Activated B cell treated with CpG ODN at 0.5 μM for 24 hours (primary cell): ENCODE data around the gene MYO10. TPM values are rescaled to one million over a fixed set of nuclear protein-coding genes. Genes with fewer than 3 reads are reported as not detected.

Source experiments
- ATAC-seq: fragments of 200-7000 bp; cut with Tn5 transposase; one replicate; pipeline ENCODE4 v1.10.0; 2021; ENCODE audit warnings: low read depth, mild to moderate bottlenecking, moderate library complexity
- CTCF ChIA-PET: fragments of 350-600 bp; sonication (Branson Sonifier 250); formaldehyde crosslinking; loops from one replicate; lab custom pipeline; 2021; ENCODE audit warnings: antibody characterized with exemption; lab: Charles Lee
- POLR2A ChIA-PET: fragments of 350-600 bp; sonication (Branson Sonifier 250); formaldehyde crosslinking; loops from one replicate; lab custom pipeline; 2021; ENCODE audit warnings: antibody characterized with exemption; lab: Charles Lee
- DNase-seq: peaks from one replicate; pipeline ENCODE4 v3.0.0; 2022
- H3K27ac Mint-ChIP-seq: one replicate; pipeline ENCODE4 v1.8.0; 2020; ENCODE audit warnings: mixed read lengths
- H3K27me3 Mint-ChIP-seq: one replicate; pipeline ENCODE4 v1.8.0; 2021; ENCODE audit warnings: mixed read lengths
- H3K36me3 Mint-ChIP-seq: one replicate; pipeline ENCODE4 v1.8.0; 2021; ENCODE audit warnings: low read depth, mixed read lengths
- H3K4me1 Mint-ChIP-seq: one replicate; pipeline ENCODE4 v1.8.0; 2021; ENCODE audit warnings: mixed read lengths
- H3K4me3 Mint-ChIP-seq: one replicate; pipeline ENCODE4 v1.8.0; 2020; ENCODE audit warnings: mild to moderate bottlenecking, mixed read lengths
- H3K9me3 Mint-ChIP-seq: one replicate; pipeline ENCODE4 v1.8.0; 2020; ENCODE audit warnings: mixed read lengths
- CTCF ChIP-seq: fragments of 200-600 bp; IDR thresholded peaks from one replicate; pipeline ENCODE4 v1.8.0; 2022; ENCODE audit warnings: antibody characterized with exemption, mild to moderate bottlenecking
- intact Hi-C: fragments of 100-400 bp; cut with micrococcal nuclease; formaldehyde crosslinking; loops from one replicate; pipeline ENCODE4 v1.15.1; 2024
- total RNA-seq: library from RNA; stranded (reverse); gene quantifications from 2 replicates; pipeline ENCODE4 v1.2.3, GENCODE V29; 2022

Gene MYO10
- total RNA-seq, 1 donor from 2014 or later = 0.13 TPM

GRCh38 chr5:16858151-16858550 lies 77.9 kb downstream of the MYO10 start:
- no peak for DNase-seq
- CTCF ChIA-PET = no interaction called here
- Mint-ChIP-seq H3K36me3 (no peaks in the 10 kb centered on the region), H3K4me1 (no peaks in the 10 kb centered on the region), H3K9me3 (peaks cover 3% of the 10 kb centered on the region), H3K4me3 (no peak overlapping the region), H3K27me3 (no peaks in the 10 kb centered on the region), H3K27ac (no peak overlapping the region)
- TF ChIP-seq CTCF = no peak
- intact Hi-C loops = no loop called here
- no peak for ATAC-seq
- POLR2A ChIA-PET = no interaction called here

DNA sequence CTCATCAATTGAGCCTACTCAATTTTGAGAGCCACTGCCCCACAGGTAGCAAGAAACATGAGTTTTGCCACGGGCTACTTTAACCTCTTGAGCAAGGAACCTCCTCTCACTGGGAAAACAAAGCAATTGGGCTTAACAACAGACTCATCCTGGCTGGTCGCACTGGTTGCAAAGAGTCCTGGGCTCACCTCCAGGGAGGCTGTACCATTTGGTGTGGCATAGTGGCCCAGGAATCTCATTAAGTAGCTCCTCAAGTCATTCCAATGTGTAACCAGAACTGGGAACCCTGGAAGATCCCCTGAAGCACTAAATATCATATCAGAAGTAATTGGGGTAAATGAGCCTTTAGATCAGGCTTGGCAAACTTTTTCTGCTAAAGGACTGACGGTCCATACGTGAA lies 78.5 kb downstream of the MYO10 start:
- Mint-ChIP-seq H3K4me1 (no peaks in the 10 kb centered on the region), H3K4me3 (no peak overlapping the region), H3K36me3 (no peaks in the 10 kb centered on the region), H3K9me3 (peaks cover 3% of the 10 kb centered on the region), H3K27me3 (no peaks in the 10 kb centered on the region), H3K27ac (no peak overlapping the region)
- TF ChIP-seq CTCF = no peak
- CTCF ChIA-PET = no interaction called here
- DNase-seq (no peak), ATAC-seq (no peak)
- intact Hi-C loops = no loop called here
- POLR2A ChIA-PET = no interaction called here

- Mint-ChIP-seq H3K4me3 (no peak overlapping the region), H3K27me3 (no peaks in the 10 kb centered on the region), H3K4me1 (no peaks in the 10 kb centered on the region), H3K27ac (no peak overlapping the region), H3K36me3 (no peaks in the 10 kb centered on the region), H3K9me3 (peaks cover 3% of the 10 kb centered on the region)
- ATAC-seq (no peak), DNase-seq (no peak)
- no peak for TF ChIP-seq CTCF
- CTCF ChIA-PET = no interaction called here
- POLR2A ChIA-PET = no interaction called here
- intact Hi-C loops = no loop called here
Observed at GRCh38 chr5:16856531-16856930, 79.6 kb downstream of the MYO10 start.

- Mint-ChIP-seq H3K9me3 (peaks cover 3% of the 10 kb centered on the region), H3K27ac (no peak overlapping the region), H3K4me3 (no peak overlapping the region), H3K36me3 (no peaks in the 10 kb centered on the region), H3K4me1 (no peaks in the 10 kb centered on the region), H3K27me3 (no peaks in the 10 kb centered on the region)
- no peak for TF ChIP-seq CTCF
- ChIA-PET CTCF (no interaction called here), POLR2A (no interaction called here)
- ATAC-seq = no peak
- DNase-seq = no peak
- intact Hi-C loops = no loop called here
Observed at GRCh38 chr5:16855898-16856297, 80.2 kb downstream of the MYO10 start.

DNA sequence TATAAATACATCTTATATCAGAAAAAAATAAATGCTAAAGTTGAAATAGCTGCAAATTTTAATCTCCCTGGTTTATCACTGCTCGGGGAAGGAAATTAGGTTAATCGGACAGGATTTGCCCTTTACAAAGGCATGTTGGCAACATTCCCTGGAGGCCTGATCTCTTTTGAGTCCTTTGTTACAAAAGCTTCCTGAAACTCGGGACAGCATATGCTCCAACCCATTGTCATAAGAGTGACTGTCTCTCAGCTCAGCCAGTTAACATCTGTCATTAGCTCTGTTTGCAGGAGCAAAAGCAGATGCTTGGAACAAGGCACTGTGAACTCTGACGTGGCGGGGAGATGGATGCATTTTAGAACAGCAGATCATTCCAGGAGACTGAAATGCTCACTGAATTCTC lies 80.6 kb downstream of the MYO10 start:
- intact Hi-C loops = no loop called here
- no peak overlapping the region for H3K27ac Mint-ChIP-seq
- ChIA-PET POLR2A (no interaction called here), CTCF (no interaction called here)
- DNase-seq (no peak), ATAC-seq (no peak)
- TF ChIP-seq CTCF = no peak
- no peaks in the 10 kb centered on the region for H3K27me3 Mint-ChIP-seq
- H3K9me3 Mint-ChIP-seq = peaks cover 3% of the 10 kb centered on the region
- H3K4me3 Mint-ChIP-seq = no peak overlapping the region
- no peaks in the 10 kb centered on the region for H3K4me1 Mint-ChIP-seq
- H3K36me3 Mint-ChIP-seq = no peaks in the 10 kb centered on the region
